Fibroblast of lung (primary cell): Measurements from ENCODE around the gene PLK4.

Source experiments
- CTCF ChIP-seq, 2 donors: IDR thresholded peaks in 1 of 2; conservative IDR thresholded peaks in 1 of 2; 1 replicate in 1 of 2; 2 replicates in 1 of 2; pipeline ENCODE4 v1.5.1; 2011 to 2012; ENCODE audit warnings: low read length in 2 of 2, control low read depth in 1 of 2, inconsistent platforms in 1 of 2, low read depth in 1 of 2, mild to moderate bottlenecking in 1 of 2
- EZH2 ChIP-seq: IDR thresholded peaks from 2 replicates; pipeline ENCODE4 v1.5.1; 2012; ENCODE audit warnings: low read length, control low read depth, mild to moderate bottlenecking; ENCODE audit errors: missing control alignments

GRCh38 chr4:127868196-127868595, 12.5 kb upstream of the PLK4 start:
- TF ChIP-seq CTCF (conservative IDR thresholded peaks at IDR 0.05 in 1 of 2, IDR thresholded peaks at IDR 0.05 in 1 of 2; ENCODE audit: low read depth in 1 of 2, low read length in 2 of 2) = no peak
- TF ChIP-seq EZH2 = no peak
